ENCODE results near the gene PLCD4.

DNA sequence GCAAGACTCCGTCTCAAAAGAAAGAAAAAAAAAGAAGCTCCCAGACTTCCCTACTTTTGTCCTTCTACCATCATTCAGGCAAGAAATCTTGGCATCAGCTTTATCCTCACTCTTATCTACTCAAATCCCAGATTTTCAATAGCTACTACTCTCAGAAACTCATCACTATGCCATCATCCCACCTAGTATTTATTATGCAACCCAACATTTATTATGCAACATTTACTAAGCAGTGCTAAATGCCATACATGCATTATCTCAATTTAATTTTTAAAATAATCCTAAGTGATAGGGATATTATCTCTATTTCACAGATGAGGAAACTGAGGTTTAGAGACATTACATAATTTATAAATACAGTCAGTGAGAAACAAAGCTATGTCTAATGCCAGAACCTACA, 43.6 kb upstream of the PLCD4 start:
- TF ChIP-seq CTCF (IDR thresholded peaks at IDR 0.05; ENCODE audit: borderline replicate concordance, extremely low read depth, low read length, poor library complexity, severe bottlenecking) (no peak), EZH2 (IDR thresholded peaks at IDR 0.05; ENCODE audit: borderline replicate concordance, low read depth, low read length, severe bottlenecking) (no peak)
